Raji (cell line): ENCODE measurements around the gene USP2.

Source experiments
- POLR2A ChIP-seq: IDR thresholded peaks from 2 replicates; pipeline ENCODE4 v1.6.1; 2011; ENCODE audit warnings: low read depth, low read length, control low read depth; ENCODE audit not compliant: insufficient read depth

Gene USP2

GRCh38 chr11:119305556-119306372 is 75.7 kb downstream of the USP2 start:
- no peak for TF ChIP-seq POLR2A
